Bone marrow (tissue), 2 donors: ENCODE measurements around the gene FUOM.

ENCODE experiments used
- DNase-seq, 2 donors: peaks; one replicate each; lab custom pipeline; 2025; lab: John Stamatoyannopoulos, UW

The FUOM gene

GRCh38 chr10:133357285-133358161 lies at the start of gene FUOM:
Gene FUOM, minus strand, starts transcription at chr10:133358019. Its CDS starts 12 bp downstream, at chr10:133358007.
- peak; percentile 18 to 48 for DNase-seq

GRCh38 chr10:133405844-133406527 lies 48.2 kb upstream of the FUOM start:
- DNase-seq, result no peak

GRCh38 chr10:133405272-133405671 lies 47.5 kb upstream of the FUOM start:
- no peak for DNase-seq

- DNase-seq, result no peak
Measured at GRCh38 chr10:133403784-133404183, 46.0 kb upstream of the FUOM start.

- no peak for DNase-seq
Measured at GRCh38 chr10:133403359-133403758, 45.5 kb upstream of the FUOM start.

- no peak for DNase-seq
Measured at GRCh38 chr10:133401981-133402725, 44.3 kb upstream of the FUOM start.

- no peak for DNase-seq
Measured at GRCh38 chr10:133401500-133401899, 43.7 kb upstream of the FUOM start.

GRCh38 chr10:133400624-133401424 lies 43.0 kb upstream of the FUOM start:
- DNase-seq, result peak in 1 of 2 donors; percentile 10

- DNase-seq, result no peak
Measured at GRCh38 chr10:133399123-133399601, 41.3 kb upstream of the FUOM start.

- no peak for DNase-seq
Measured at GRCh38 chr10:133397938-133398337, 40.1 kb upstream of the FUOM start.

GRCh38 chr10:133396035-133396624 lies 38.3 kb upstream of the FUOM start:
- no peak for DNase-seq

- DNase-seq, result no peak
Measured at GRCh38 chr10:133394801-133395221, 37.0 kb upstream of the FUOM start.

- DNase-seq, result peak; percentile 51 to 82
Measured at GRCh38 chr10:133394064-133394663, 36.3 kb upstream of the FUOM start, which contains the start of gene MTG1. Gene MTG1, plus strand, starts transcription at chr10:133394157. Its CDS starts 64 bp downstream, at chr10:133394221.

GRCh38 chr10:133393401-133394063 lies 35.7 kb upstream of the FUOM start:
- DNase-seq, result no peak

GRCh38 chr10:133391761-133392518 lies 34.1 kb upstream of the FUOM start:
- no peak for DNase-seq

GRCh38 chr10:133391249-133391635 lies 33.4 kb upstream of the FUOM start:
- no peak for DNase-seq

- no peak for DNase-seq
Measured at GRCh38 chr10:133390597-133391248, 32.9 kb upstream of the FUOM start.

- DNase-seq, result no peak
Measured at GRCh38 chr10:133388973-133389818, 31.4 kb upstream of the FUOM start.
